GM21526 (cell line): ENCODE measurements around the gene RASA2.

Source experiments
- ATAC-seq: cut with Tn5 transposase; IDR thresholded peaks from one replicate; pipeline ENCODE4 v1.9.1; 2021; ENCODE audit warnings: moderate library complexity; ENCODE audit not compliant: unreplicated experiment, low FRiP score

Gene RASA2

DNA sequence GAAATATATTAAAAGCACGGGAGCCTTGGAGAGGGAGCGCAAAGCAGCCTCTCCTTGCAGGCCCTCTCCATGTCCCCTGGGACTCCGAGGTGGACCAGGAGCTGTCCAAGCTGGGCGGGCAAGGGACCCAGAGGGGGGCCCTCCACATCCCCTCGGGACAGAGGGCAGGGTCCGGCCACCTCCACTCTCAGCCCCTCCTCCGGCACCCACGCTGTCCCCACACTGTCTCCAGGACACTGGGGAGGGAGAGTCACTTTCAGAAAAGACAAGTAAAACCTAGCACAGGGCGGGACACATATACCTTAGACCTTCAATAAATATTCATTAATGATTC, 173.8 kb downstream of the RASA2 start:
- no peak for ATAC-seq

DNA sequence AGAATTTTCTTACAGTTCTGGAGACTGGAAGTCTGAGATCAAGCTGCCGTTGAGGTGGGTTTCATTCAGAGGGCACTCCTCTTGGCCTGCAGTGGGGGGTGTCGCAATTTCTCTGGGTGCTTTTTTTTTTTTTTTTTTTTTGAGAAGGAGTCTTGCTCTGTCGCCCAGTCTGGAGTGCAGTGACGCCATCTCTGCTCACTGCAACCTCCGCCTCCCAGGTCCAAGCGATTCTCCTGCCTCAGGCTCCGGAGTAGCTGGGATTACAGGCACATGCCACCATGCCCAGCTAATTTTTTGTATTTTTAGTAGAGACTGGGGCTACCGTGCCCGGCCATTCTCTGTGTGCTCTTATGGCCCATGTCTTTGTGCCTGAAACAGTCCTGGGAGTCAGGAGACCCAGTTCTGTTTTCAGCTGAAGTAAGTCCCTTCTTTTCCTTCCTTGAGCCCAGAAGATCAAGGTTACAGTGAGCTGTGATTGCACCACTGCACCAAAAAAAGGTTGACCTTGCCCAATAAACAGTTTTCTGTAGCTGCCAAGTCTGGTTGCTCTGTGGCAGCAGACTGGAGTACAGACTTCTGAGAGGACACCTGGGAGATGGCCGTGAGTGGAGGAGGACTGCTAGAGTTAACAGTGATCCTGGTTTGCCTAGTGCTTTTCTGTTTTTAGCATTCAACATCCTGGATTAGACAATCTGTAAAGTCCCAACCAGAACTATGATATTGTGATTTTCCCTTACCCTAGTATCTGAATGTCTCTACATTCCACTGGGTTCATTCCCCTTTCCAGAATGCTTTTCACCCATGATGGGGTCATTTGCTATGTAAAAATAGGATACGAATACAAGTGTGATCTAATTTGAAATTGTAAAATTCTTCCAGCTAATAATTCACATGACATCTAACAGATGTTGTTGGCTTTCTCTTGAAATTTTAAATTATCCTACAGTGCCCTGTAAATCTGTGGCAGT, 174.7 kb downstream of the RASA2 start:
- no peak for ATAC-seq

DNA sequence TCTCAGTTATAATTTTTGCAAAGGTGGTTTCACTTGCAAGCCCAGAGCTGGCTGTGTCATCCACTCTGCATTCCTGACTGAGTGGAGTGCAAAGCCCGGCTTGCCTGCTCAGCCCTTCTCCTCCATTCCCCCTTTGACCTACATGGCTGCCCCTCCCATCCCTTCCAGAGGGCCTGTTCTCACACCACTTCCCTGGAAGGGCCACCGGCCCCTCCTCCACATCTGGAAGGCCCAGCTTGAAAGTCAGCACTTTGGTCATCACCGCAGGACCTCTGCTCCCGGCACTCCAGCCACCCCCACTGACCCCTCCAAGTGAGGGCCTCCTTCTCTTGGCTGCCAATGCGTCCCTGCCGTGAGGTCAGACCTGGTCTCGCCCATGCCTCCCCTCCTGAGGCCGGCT, 177.2 kb downstream of the RASA2 start:
- ATAC-seq, result no peak
